Astrocyte of the cerebellum (primary cell): Measurements from ENCODE around the gene SORCS2.

Experiments
- DNase-seq: peaks from one replicate; pipeline ENCODE4 v3.0.0-alpha.2; 2011; ENCODE audit warnings: low read depth
- H3K4me3 ChIP-seq: 2 replicates; pipeline ENCODE4 v1.5.1; 2011; ENCODE audit warnings: mild to moderate bottlenecking, low read depth, low read length, moderate library complexity
- CTCF ChIP-seq: IDR thresholded peaks from 2 replicates; pipeline ENCODE4 v1.5.1; 2012; ENCODE audit warnings: low read length, low read depth, moderate library complexity, mild to moderate bottlenecking; ENCODE audit errors: missing control alignments
- in situ Hi-C: cut with HindIII; loops from 2 replicates; pipeline ENCODE4 v1.10.0; 2017; ENCODE audit warnings: low sequenced_read_pairs

SORCS2 gene

GRCh38 chr4:7518871-7519637 lies 326.7 kb downstream of the SORCS2 start:
- no peak for DNase-seq
- in situ Hi-C loops: no loop called here
- no peak overlapping the region for H3K4me3 ChIP-seq
- TF ChIP-seq CTCF: no peak

GRCh38 chr4:7519638-7520376 lies 327.5 kb downstream of the SORCS2 start:
- no peak for TF ChIP-seq CTCF
- DNase-seq: no peak
- in situ Hi-C loops: no loop called here
- no peak overlapping the region for H3K4me3 ChIP-seq

- no peak for TF ChIP-seq CTCF
- no peak overlapping the region for H3K4me3 ChIP-seq
- in situ Hi-C loops: no loop called here
- DNase-seq: no peak
Measured at GRCh38 chr4:7521666-7522065, 329.3 kb downstream of the SORCS2 start.

GRCh38 chr4:7522452-7523220 lies 330.3 kb downstream of the SORCS2 start:
- no peak for TF ChIP-seq CTCF
- DNase-seq: no peak
- in situ Hi-C loops: no loop called here
- H3K4me3 ChIP-seq: no peak overlapping the region

GRCh38 chr4:7523526-7523925 lies 331.2 kb downstream of the SORCS2 start:
- H3K4me3 ChIP-seq: no peak overlapping the region
- in situ Hi-C loops: no loop called here
- no peak for DNase-seq
- no peak for TF ChIP-seq CTCF

GRCh38 chr4:7524064-7524682 lies 331.8 kb downstream of the SORCS2 start:
- no peak for TF ChIP-seq CTCF
- DNase-seq: no peak
- no peak overlapping the region for H3K4me3 ChIP-seq
- in situ Hi-C loops: no loop called here
